ENCODE results near the gene DNAJB14. TPM values are rescaled to one million over a fixed set of nuclear protein-coding genes. Genes with fewer than 3 reads are reported as not detected.

The DNAJB14 gene
- total RNA-seq, 1 experiment from 2014 or later, result 41.0 TPM

DNA sequence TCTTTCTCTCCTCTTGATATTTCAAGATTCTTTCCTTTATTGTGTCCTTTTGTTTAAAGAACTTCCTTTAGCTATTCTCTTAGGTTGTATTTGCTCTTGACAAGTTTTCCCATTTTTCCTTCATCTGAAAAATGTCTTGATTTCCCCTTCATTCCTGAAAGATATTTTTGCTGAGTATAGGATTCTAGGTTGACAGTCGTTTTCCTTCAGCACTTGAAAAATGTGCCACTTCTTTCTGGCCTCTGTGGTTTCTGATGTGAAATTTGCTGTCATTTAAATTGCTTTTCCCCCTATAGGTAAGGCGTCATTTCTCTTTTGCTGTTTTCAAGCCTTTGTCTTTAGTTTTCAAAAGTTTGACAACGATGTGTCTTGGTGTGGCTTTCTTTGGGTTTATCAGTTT lies 28.8 kb downstream of the DNAJB14 start:
- no peak for DNase-seq
- no peaks in the 10 kb centered on the region for H4K20me1 ChIP-seq (ENCODE audit: control insufficient read depth, insufficient read depth, insufficient read length)
- no peak overlapping the region for H3K4me2 ChIP-seq (ENCODE audit: insufficient read depth, insufficient read length, low read length)
- no peak overlapping the region for H2AFZ ChIP-seq (ENCODE audit: low read length)
- H3K79me2 ChIP-seq (ENCODE audit: insufficient read depth, low read length), result no peaks in the 10 kb centered on the region; the same call in 1 of the 2 replicates
- no peak overlapping the region for H4K8ac ChIP-seq (replicated peaks; ENCODE audit: insufficient read length, low read depth, low read length)
- no peak overlapping the region for H2AK5ac ChIP-seq (ENCODE audit: insufficient read length, low read length)
- H3K14ac ChIP-seq (ENCODE audit: insufficient read depth, low read length), result no peak overlapping the region
- TF ChIP-seq, protein P1, sequence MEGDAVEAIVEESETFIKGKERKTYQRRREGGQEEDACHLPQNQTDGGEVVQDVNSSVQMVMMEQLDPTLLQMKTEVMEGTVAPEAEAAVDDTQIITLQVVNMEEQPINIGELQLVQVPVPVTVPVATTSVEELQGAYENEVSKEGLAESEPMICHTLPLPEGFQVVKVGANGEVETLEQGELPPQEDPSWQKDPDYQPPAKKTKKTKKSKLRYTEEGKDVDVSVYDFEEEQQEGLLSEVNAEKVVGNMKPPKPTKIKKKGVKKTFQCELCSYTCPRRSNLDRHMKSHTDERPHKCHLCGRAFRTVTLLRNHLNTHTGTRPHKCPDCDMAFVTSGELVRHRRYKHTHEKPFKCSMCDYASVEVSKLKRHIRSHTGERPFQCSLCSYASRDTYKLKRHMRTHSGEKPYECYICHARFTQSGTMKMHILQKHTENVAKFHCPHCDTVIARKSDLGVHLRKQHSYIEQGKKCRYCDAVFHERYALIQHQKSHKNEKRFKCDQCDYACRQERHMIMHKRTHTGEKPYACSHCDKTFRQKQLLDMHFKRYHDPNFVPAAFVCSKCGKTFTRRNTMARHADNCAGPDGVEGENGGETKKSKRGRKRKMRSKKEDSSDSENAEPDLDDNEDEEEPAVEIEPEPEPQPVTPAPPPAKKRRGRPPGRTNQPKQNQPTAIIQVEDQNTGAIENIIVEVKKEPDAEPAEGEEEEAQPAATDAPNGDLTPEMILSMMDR (conservative IDR thresholded peaks at IDR 0.05), result no peak
- H3K27me3 Mint-ChIP-seq (ENCODE audit: low read depth), result no peaks in the 10 kb centered on the region
- H3K27me3 ChIP-seq (ENCODE audit: insufficient read depth, low read length), result no peaks in the 10 kb centered on the region
- no peak overlapping the region for H3K18ac ChIP-seq (ENCODE audit: insufficient read length, low read depth, low read length)
- H3T11ph ChIP-seq (ENCODE audit: low read length), result no peak overlapping the region
- no peak overlapping the region for H3K4me3 Mint-ChIP-seq
- no peak overlapping the region for H2BK20ac ChIP-seq (ENCODE audit: low read depth, low read length, poor library complexity, severe bottlenecking)
- no peak overlapping the region for H3K9ac ChIP-seq (ENCODE audit: extremely low read depth, insufficient read length, low read length)
- no peak overlapping the region for H2BK5ac ChIP-seq (ENCODE audit: insufficient read length, low read length)
- no CpG with 5 or more reads among the region's 3 CpGs for WGBS (ENCODE audit: extremely low coverage, insufficient read length, low lambda C conversion rate)
- H3K56ac ChIP-seq (ENCODE audit: insufficient read length, low read depth, low read length), result no peak overlapping the region
- H2BK120ac ChIP-seq (ENCODE audit: low read depth, low read length, poor library complexity, severe bottlenecking), result no peak overlapping the region
- no peaks in the 10 kb centered on the region for H3K23me2 ChIP-seq (ENCODE audit: insufficient read length, low read depth, low read length, poor library complexity, severe bottlenecking)
- H3K27ac Mint-ChIP-seq, result no peak overlapping the region
- H2BK12ac ChIP-seq (ENCODE audit: insufficient read length, low read depth, low read length), result no peak overlapping the region
- no peak overlapping the region for H3K4ac ChIP-seq (ENCODE audit: low read depth, low read length)
- no peak overlapping the region for H4K5ac ChIP-seq (ENCODE audit: insufficient read length, low read depth, low read length)
- no peaks in the 10 kb centered on the region for H3K79me1 ChIP-seq (ENCODE audit: insufficient read depth, low read depth, low read length, poor library complexity, severe bottlenecking)
- H3K4me1 Mint-ChIP-seq, result no peaks in the 10 kb centered on the region
- H3K9me3 ChIP-seq (ENCODE audit: control insufficient read depth, low read depth, low read length), result no peaks in the 10 kb centered on the region
- H3K36me3 Mint-ChIP-seq (ENCODE audit: insufficient read depth in 1 of 3, low read depth in 3 of 3), result peaks cover 16 to 34% (median 32%) of the 10 kb centered on the region in 3 experiments
- no peak overlapping the region for H2BK15ac ChIP-seq (ENCODE audit: low read depth, low read length)
- no peaks in the 10 kb centered on the region for H3K4me1 ChIP-seq (ENCODE audit: insufficient read depth, low read length)
- no peaks in the 10 kb centered on the region for H3K9me3 Mint-ChIP-seq
- H4K91ac ChIP-seq (ENCODE audit: insufficient read length, low read depth, low read length), result no peak overlapping the region
- no peak overlapping the region for H3K27ac ChIP-seq (ENCODE audit: insufficient read length, low read depth, low read length)
- H3K23ac ChIP-seq (ENCODE audit: insufficient read length, low read depth, low read length), result no peak overlapping the region
